Sciatic nerve (tissue), 2 donors: ENCODE measurements around the gene LRMDA. TPM values are rescaled to one million over a fixed set of nuclear protein-coding genes. Genes with fewer than 3 reads are reported as not detected.

Experiments used
- ATAC-seq: fragments of 200-7000 bp; cut with Tn5 transposase; one replicate; pipeline ENCODE4 v1.9.1; 2020; ENCODE audit warnings: mild to moderate bottlenecking, moderate library complexity
- DNase-seq: peaks from one replicate; pipeline ENCODE4 v3.0.0-alpha.2; 2020; ENCODE audit warnings: low spot score
- intact Hi-C: fragments of 100-400 bp; cut with DNase I; formaldehyde crosslinking; loops from one replicate; pipeline ENCODE4 v1.14.2; 2022
- total RNA-seq: library from RNA; stranded (reverse); fragmentation: NEBNext Ultra II Directional; extraction: Animal tissue kit (Norgen Biotek cat#: 25700); gene quantifications from one replicate; pipeline ENCODE4 v1.2.1, GENCODE V29; 2021
- donor health status: DM: no; HTN: no; CAD: no.
- donor health status: DM: no; HTN: no; CAD: no.

The LRMDA gene
- total RNA-seq, 1 donor from 2014 or later, result 16.6 TPM

DNA sequence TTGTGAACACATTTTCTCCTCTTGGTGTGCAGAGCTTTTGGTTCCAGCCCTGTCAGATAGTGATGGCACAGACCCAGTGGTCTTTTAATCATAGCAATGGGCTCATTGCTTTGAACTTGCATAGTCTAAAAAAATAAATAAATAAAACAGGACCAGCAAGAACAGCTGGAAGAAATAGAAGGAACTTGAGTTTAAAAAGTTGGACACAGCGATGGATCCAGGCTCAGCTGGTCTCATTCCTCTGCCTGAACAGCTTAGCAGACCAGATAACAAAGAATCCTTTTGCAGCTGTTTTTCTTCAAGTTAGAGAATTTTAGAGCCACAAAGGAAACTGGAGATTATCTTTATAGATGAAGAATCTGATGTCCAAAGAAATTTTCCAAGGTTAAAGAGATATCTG is 1005.6 kb downstream of the LRMDA start:
- DNase-seq, result no peak
- intact Hi-C loops, result no loop called here
- no peak for ATAC-seq

DNA sequence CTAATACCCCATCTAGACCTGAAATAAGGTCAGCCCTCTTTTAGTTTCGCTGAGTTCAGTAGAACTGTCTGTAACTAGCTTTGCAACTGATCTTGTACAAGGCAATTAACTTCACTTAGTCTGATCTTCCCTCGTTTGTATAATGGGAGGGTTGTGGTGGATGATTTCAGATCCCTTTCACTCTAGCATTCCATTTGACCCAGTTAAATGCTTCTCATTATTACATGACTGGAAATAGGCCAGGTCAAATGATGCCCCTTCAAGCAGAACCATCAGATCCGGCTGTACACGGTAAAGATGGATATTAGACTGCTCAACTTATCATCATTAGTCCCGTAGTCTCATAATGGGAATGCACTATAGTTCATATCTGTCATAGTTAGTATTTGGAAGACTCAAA is 1009.0 kb downstream of the LRMDA start:
- DNase-seq (no peak), ATAC-seq (no peak)
- intact Hi-C loops, result no loop called here

DNA sequence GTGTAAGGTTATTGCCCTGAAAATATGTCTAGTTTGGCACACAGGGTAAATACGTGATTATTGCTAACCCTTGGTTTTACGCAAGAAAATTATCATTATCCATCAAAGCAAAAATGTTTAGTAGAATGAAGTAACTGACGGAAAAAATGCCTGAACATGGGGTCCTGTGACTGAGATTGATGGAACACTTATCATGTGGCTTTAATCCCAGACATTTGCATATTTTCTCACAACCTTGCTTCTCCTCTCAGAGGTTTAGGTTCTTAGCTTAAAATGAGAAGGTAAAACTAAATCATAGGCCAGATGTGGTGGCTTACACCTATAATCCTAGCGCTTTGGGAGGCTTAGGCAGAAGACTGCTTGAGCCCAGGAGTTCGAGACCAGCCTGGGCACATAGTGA is 1010.7 kb downstream of the LRMDA start:
- intact Hi-C loops, result no loop called here
- DNase-seq, result no peak

DNA sequence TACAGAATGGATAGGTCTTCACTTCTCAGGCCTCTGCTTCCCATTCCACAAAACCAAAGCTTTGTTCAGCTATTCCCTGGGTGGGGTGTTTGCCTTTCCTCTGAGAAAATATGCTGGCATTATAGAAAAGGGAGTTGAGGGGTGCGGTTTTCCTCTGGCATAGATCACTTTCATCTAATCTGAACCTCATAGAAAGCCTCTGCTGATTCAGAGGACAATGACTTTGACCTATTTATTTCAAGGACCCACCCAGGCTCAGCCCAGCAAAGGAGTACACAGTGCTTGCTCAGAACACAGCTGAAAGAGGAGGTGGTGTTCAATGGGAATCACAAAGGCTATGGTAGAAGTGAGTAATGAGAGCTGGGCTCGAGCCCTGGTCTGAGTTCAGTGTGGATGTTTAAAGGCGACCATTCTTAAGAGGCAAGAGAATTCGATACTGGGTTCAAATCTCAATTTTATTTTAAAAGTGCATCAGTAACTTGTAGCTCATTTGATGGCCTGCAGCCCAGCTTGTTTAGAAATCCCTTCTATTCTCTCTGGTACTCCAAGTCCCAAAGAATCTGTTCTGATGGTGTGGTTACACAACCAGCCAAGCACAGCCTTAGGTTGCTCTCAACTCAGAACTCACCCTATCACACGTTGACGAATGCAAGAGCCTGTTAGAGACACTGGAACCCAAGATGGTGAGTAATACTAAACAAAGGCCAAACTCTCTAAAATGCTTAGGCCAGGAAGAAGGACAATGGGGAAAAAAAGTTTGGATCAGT is 1012.8 kb downstream of the LRMDA start:
- ATAC-seq, result peak; percentile 81
- intact Hi-C loops, result no loop called here
- DNase-seq, result no peak

More for the DNA sequence above, 1010.7 kb downstream of the LRMDA start:
- no peak for ATAC-seq

DNA sequence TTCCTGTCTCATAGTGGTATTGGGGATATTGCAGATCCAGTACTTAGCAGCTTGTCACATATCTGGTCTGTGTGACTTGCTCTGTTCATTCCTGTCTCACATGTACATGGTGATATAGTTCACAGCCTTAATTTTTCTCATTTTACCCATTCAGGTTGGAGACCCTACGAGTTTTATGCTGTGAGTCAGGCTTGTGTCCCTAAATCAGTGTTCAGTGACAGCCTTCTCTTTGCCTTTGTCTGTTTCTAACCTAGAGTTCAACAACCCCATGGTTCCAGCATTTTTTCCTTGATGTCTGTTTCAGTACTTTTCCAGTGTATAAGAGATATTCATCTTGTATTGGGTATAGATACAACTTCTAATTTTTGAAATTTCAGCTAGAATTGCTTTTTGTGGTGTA is 1016.2 kb downstream of the LRMDA start:
- intact Hi-C loops, result no loop called here
- DNase-seq (no peak), ATAC-seq (no peak)

DNA sequence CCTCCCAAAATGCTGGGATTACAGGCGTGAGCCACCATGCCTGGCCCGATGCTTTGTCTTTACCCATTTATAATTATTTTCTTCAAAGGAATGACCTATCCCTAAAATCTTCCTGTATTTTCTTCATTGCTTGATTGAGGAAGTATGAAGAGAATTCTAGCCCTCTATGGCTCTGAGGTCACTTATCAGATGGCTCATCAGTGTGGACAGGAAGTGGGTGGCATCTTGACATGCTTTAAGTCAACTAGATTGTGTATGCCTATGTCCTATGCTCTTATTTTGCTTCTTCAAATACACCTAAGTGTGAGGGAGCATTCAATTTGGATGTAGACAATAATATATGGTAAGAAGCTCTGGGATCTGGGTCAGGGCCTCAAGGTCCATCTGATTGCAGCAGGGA is 1020.5 kb downstream of the LRMDA start:
- intact Hi-C loops, result no loop called here
- DNase-seq, result no peak
- ATAC-seq, result no peak

DNA sequence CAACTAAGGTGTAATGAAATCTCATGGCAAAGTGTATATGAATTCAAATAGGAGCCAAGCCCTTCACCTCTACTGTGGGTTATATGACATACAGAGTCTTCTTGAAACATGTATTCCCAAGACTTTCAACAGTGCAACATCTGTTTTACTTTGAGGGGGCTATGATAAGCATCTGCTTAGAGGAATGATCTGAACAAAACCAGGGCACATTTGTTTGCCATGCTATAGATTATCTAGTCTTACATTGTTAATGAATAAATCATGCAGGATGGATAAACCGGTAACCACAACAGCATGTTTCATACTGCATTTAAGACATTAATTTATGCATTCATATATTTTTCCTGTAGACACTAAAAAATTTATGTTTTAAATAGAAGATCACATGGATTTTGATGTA is 1021.9 kb downstream of the LRMDA start:
- intact Hi-C loops, result no loop called here
- ATAC-seq, result no peak
- no peak for DNase-seq

DNA sequence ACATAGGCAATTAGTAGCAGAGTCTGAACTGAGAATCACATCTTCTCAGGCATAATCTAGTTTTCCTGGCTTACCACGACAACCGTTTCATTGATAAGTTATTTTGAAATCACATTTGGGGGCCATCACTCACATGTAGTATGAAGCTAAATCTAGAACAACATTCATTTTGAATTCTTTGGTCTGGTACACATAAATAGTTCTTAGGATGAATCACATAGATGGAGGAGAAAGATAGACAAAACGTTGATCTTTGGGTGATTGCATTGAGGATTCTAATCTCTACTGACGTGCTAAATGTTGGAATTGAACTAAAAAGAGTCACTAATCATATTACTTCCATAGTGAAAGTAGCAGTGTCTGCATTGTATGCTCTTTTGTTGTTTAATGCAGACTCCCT is 1022.6 kb downstream of the LRMDA start:
- no peak for ATAC-seq
- DNase-seq, result no peak
- intact Hi-C loops, result no loop called here

DNA sequence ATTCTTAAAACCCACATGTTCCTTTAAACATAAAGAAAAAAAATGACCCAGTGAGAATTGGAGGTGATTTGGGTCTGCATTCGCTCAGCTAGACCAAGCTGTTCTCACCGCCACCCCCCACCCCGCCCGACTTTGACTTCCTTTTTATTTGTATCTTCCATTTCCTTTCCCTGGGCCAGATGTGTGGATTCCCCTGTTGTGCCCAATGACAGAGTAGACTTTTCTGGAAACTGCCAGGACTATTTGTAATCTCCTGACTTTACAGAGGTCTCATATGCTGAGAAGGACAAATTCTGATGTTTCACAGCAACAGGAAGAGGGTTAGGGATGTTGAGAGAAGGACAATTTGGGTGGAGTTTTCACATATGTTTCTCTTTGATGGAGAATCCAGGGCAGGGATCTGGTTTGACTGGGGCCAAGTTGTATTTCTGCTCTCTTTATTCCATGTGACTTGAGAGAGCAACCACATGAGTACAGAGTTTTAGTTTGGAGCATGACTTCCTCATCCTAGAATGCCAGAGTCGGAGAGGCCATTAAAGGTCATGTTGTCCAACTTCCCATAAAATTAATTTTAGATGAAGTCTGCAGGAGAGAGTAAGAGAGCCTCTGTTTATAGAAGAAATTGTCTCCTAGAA is 1023.2 kb downstream of the LRMDA start:
- intact Hi-C loops, result no loop called here
- peak; percentile 59 for ATAC-seq
- no peak for DNase-seq

DNA sequence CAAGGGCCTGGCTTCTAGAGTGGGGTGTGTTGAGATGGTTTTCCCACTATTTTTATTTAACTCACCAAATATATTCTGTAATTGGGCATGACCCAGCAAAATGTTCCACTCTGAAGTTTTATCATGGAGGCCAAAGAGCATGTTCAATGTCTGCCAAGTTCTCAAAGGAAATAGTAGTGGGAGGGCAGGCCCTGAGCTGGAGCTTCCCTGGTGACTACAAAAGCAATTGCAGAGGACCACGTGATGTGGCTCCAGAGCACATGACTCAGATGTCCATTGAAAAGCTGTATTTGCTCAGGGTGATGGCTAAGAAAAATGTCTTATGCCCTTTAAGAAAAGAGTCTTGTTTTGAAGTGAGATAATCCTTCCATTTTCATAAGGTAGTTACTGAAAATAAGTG is 1024.8 kb downstream of the LRMDA start:
- intact Hi-C loops, result no loop called here

DNA sequence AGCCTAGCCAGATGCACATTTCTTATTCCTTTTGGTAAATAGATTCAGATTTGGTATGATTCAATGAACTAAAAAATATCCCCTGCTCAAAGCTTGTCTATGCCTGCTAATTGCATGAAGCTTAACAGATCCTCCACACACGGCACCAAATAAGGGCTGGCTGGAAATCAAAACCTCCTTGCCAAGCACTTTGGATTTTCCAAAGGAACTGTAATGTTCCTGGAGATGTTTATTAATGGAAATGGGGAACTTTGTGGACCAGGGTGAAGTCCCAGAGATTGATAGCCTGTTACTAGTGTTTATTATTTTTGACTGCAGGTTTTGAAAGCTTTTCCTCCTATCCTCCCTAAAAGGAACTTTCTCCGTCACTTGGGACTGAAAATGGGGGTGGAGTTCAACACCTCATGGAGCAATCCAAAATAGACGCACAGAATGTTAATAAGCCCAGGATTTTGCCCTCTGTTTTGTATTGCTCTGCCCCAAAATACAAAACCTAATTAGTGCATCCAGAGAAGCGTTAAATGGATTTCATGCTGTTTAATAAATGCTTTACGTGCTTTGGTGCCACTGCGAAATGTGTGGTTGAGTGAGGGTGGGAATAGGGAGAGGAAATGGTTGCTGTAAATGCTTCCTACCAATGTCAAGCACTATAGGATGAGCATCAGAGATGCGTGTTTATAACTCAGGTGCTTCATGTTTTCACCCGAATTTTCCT is 1027.7 kb downstream of the LRMDA start:
- DNase-seq, result no peak
- ATAC-seq, result peak; percentile 38
- intact Hi-C loops, result no loop called here

More for the DNA sequence above, 1024.8 kb downstream of the LRMDA start:
- peak; percentile 46 for ATAC-seq
- DNase-seq, result no peak

DNA sequence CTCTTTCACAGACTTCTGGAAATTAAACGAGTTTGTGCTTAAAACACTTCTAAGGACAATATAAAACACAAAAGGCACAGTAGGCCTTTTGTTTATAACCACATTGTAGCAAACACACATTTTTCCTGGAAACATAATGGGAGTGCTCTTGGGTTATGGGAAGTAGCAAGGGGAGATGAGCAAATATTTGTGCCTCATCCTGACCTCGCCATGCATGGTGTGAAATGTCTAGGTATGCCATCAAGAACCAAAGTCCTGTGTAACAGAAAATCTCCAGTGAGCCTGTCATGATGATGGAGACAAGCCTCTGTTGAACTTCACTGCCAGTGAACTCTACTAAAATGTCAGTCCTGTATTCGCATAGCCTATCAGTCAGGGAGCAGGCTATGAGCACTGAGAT is 1029.6 kb downstream of the LRMDA start:
- ATAC-seq (no peak), DNase-seq (no peak)
- intact Hi-C loops, result no loop called here

DNA sequence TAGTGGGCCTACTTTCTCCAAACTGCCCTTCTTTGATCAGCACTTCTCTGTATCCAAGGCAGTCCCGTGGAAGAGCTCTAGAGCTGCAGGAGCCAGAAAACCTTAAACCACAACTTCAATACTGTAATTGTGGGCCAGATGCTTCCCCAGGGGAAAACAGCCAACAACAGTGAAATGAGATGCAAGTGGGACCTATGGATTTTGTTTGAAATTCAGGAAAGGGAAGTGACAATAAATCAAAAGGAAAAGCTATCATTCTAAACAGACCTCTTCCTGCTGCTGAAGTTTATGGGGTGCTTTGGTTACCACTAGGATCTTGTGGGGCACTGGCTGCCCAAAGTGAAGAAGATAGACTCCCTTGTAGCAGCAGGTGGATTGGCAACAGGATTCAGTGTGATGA is 1031.7 kb downstream of the LRMDA start:
- DNase-seq, result no peak
- no peak for ATAC-seq
- intact Hi-C loops, result no loop called here

DNA sequence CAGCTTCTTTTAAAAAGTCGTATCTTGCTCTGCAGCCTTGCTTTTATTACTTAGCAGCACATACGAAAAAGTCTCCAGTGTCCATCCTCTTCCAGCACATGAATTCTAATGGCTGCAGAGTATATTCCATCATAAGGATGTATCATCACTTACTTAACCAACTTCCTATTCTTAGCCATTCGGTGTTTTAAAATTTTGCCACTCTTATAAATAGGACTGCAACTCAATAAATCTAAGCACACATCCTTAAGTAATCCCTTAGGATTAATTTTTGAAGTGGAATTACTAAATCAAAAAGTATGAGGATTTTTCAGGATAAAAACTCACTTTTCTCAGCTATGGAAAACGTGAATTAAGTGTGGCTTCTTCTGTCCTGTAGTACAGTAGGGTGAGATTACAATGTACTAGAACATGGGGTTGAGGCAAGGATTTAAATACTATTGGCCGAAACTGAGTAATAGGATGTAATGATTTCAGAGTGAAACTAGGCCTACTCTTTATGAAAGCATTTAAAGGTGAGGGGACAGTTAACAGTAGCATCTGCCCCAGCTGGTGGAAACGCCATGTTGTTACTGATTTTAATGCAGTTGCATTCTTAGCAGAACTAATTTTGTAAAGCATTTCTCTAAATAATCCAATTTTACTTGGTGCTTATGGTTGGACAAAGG is 1035.5 kb downstream of the LRMDA start:
- intact Hi-C loops, result no loop called here
- ATAC-seq (no peak), DNase-seq (no peak)

DNA sequence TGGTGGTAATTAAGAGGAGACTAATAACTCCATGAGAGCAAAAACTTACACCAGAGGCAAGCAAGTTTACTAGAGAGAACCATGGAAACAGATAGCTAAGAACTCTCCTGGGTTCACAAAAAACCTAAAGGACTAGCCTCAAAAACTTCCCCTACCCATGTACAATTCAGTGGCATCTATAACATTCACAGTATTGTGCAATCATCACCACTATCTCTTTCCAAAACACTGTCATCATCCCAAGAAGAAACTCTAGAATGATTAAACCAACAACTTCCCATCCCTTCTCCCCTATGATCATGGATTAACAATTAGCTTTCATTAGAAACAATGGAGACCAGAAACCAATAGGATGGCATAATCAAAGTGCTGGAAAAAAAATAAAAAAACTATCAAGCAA is 1038.3 kb downstream of the LRMDA start:
- ATAC-seq (no peak), DNase-seq (no peak)
- intact Hi-C loops, result no loop called here

DNA sequence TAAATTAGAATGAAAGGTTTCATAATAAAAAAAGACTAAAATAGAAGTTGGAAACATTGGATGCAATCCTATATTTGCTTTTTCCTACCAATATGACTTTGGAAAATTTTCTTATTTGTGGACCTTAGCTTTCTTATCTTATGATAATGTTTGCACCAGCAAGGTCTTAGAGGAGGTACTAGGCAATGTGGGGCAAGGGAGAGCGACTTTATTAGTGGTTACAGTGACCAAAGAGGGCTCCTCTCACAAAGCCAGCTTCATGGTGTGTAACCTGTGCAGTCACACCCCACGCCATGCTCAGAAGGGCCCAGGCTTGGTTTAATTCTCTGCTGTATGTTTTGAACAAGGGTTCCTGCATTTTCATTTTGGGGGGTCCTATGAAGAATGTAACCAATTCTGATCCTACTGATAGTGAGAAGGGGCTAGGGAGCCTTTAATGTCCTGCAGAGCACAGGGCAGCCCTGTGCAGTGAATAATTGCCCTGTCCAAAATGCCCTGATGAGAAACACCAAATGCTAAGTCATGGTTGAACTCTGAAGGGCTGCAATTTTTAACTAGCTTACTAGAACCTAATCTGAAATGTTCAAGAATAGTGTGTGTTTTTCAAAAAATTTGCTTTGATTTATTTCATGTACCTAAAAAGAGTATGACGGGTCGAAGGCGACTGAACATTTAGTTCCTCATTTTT is 1047.8 kb downstream of the LRMDA start:
- ATAC-seq (no peak), DNase-seq (no peak)
- intact Hi-C loops, result no loop called here

DNA sequence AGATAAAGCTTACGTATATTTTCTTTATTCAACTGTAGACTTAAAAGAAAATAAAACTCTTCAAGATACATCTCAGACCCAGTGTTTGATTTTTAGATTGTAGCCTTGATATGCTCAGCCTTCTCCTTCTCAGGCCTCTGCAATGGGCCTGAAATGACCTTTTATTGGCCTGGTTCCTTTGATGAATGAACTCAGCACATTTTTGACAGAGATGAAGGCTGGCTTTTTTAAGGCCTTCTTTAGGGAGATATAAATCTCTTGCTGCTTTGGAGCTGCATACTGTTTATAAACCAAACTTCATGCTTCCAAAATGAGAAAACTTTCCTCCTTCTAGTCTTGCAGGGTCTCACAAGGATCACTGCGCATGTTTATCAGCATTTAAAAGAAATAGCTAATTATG is 1049.8 kb downstream of the LRMDA start:
- ATAC-seq, result no peak
- no peak for DNase-seq
- intact Hi-C loops, result no loop called here

DNA sequence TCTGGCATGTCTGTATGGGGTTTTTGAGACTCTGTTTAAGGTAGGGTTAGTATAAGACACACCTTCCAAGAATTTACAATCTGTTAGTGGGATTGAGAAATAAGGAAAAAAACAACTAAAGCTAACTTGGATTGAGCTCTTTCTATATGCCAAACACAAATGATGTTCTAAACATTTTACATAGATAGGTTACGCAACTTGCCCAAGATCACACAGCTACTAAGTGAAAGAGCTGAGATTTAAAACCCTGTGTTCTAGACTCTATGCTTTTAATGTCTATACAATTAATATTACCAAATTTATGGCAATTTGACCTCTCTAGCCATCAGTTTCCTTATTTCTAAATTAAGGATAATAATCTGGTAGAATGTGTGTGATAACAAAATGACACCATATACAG is 1056.2 kb downstream of the LRMDA start:
- DNase-seq, result no peak
- no peak for ATAC-seq

DNA sequence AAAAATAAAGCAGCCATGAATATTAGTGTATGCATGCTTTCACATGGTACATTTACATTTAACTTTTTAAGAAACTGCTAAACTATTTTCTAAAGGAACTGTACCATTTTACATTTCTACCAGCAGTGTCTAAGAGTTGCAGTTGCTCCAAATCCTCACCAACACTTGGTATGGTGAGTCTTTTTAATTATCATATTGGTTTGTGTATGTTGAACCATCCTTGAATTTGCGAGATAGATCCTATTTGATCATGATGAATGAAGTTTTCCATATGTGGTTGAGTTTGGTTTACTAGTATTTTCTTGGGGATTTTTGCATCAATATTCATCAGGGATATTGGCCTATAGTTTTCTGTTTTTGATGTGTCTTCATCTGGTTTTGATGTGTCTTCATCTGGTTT is 1057.2 kb downstream of the LRMDA start:
- DNase-seq, result no peak
- intact Hi-C loops, result no loop called here
- no peak for ATAC-seq

More for the DNA sequence above, 1056.2 kb downstream of the LRMDA start:
- intact Hi-C loops, result no loop called here
